GM12865 (cell line): ENCODE data around the gene SHD.

Source experiments
- DNase-seq: peaks from one replicate; pipeline ENCODE4 v3.0.0; 2010; ENCODE audit warnings: low read depth
- H3K4me3 ChIP-seq: 2 replicates; pipeline ENCODE4 v1.5.1; 2011; ENCODE audit warnings: mild to moderate bottlenecking, low read depth, low read length, control low read depth
- CTCF ChIP-seq: IDR thresholded peaks from 2 replicates; pipeline ENCODE4 v1.5.1; 2011; ENCODE audit warnings: low read length, control low read depth, low read depth, inconsistent platforms; ENCODE audit not compliant: insufficient read depth; ENCODE audit errors: missing control alignments

SHD gene

GRCh38 chr19:4329858-4330257 lies 50.8 kb downstream of the SHD start:
- no peak overlapping the region for H3K4me3 ChIP-seq
- TF ChIP-seq CTCF, result no peak
- no peak for DNase-seq

GRCh38 chr19:4334929-4335570 lies 56.0 kb downstream of the SHD start:
- H3K4me3 ChIP-seq, result no peak overlapping the region
- no peak for TF ChIP-seq CTCF
- no peak for DNase-seq

GRCh38 chr19:4337906-4338440 lies 58.9 kb downstream of the SHD start:
- DNase-seq, result no peak
- peak overlapping the region; percentile 70 for H3K4me3 ChIP-seq
- TF ChIP-seq CTCF, result no peak

GRCh38 chr19:4338441-4339355 lies 59.6 kb downstream of the SHD start, which contains the start of gene STAP2:
Gene STAP2, minus strand, starts transcription at chr19:4338827. Its CDS starts 74 bp downstream, at chr19:4338753.
- peak; percentile 70 for DNase-seq
- H3K4me3 ChIP-seq, result peak within 1 kb of the TSS; percentile 70
- TF ChIP-seq CTCF, result no peak
